ENCODE results near the gene SLC4A1AP. TPM values are rescaled to one million over a fixed set of nuclear protein-coding genes. Genes with fewer than 3 reads are reported as not detected.

SLC4A1AP gene
- total and polyA plus RNA-seq, 10 of the 15 experiments (the other 5 are each of a cell fraction or from before 2014, with no cell fraction given) = 6.5 to 30.1 (median 21.5) TPM

- H3K27ac ChIP-seq (ENCODE audit: control insufficient read depth, insufficient read depth) = no peak overlapping the region
- H3K4me3 ChIP-seq = no peak overlapping the region
- H4K20me1 ChIP-seq (ENCODE audit: control insufficient read depth, insufficient read depth) = no peaks in the 10 kb centered on the region
- TF ChIP-seq JUND (IDR thresholded peaks at IDR 0.05; ENCODE audit: low read depth, low read length) = no peak
- TF ChIP-seq SMAD5 (IDR thresholded peaks at IDR 0.05; ENCODE audit: low read depth) = no peak
- TF ChIP-seq ATF7 (IDR thresholded peaks at IDR 0.05; ENCODE audit: low read depth) = no peak
- TF ChIP-seq PAX8 (IDR thresholded peaks at IDR 0.05) = no peak
- no peak for TF ChIP-seq NR2C2 (IDR thresholded peaks at IDR 0.05; ENCODE audit: borderline replicate concordance, control insufficient read depth, insufficient read length, low read depth)
- TF ChIP-seq CHD2 (IDR thresholded peaks at IDR 0.05; ENCODE audit: borderline replicate concordance, low read depth, low read length) = no peak
- no peak for TF ChIP-seq EZH2 (IDR thresholded peaks at IDR 0.05; ENCODE audit: borderline replicate concordance, control insufficient read depth, low read depth, low read length)
- no peak for TF ChIP-seq RAD51 (IDR thresholded peaks at IDR 0.05)
- no peak for TF ChIP-seq TCF12 (IDR thresholded peaks at IDR 0.05; ENCODE audit: low read depth, low read length)
- TF ChIP-seq IRF4 (IDR thresholded peaks at IDR 0.05; ENCODE audit: low read depth, low read length) = no peak
- TF ChIP-seq, protein P1, sequence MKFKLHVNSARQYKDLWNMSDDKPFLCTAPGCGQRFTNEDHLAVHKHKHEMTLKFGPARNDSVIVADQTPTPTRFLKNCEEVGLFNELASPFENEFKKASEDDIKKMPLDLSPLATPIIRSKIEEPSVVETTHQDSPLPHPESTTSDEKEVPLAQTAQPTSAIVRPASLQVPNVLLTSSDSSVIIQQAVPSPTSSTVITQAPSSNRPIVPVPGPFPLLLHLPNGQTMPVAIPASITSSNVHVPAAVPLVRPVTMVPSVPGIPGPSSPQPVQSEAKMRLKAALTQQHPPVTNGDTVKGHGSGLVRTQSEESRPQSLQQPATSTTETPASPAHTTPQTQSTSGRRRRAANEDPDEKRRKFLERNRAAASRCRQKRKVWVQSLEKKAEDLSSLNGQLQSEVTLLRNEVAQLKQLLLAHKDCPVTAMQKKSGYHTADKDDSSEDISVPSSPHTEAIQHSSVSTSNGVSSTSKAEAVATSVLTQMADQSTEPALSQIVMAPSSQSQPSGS (IDR thresholded peaks at IDR 0.05; ENCODE audit: low read length) = no peak
- no peak for TF ChIP-seq NFYB (IDR thresholded peaks at IDR 0.05; ENCODE audit: insufficient read depth, low read depth, low read length)
- no peak overlapping the region for H2AFZ ChIP-seq (ENCODE audit: control insufficient read depth, low read depth, low read length)
- no TSS peak for BruUV-seq (replicated peaks)
- H3K36me3 ChIP-seq (ENCODE audit: control insufficient read depth in 2 of 2, insufficient read depth in 2 of 2, low read length in 1 of 2) = no peaks in the 10 kb centered on the region
- in situ Hi-C loops (cut with MboI) (no loop called here), intact Hi-C loops (cut with micrococcal nuclease; ENCODE audit: unreplicated experiment) (no loop called here)
- peaks cover 2 to 11% of the 10 kb centered on the region in 2 experiments for H3K27me3 ChIP-seq (replicated peaks in 1 of 2; ENCODE audit: control insufficient read depth in 2 of 2, insufficient read depth in 2 of 2, low read length in 1 of 2)
- ChIA-PET SMC1A (ENCODE audit: uncharacterized antibody, unreplicated experiment) (no interaction called here), CTCF (interaction anchor here (2.4 kb wide), 1 partner anchor 14 kb away, joined by 7 read pairs; no protein-coding TSS in a partner anchor), POLR2A (no interaction called here), RAD21 (ENCODE audit: unreplicated experiment) (no interaction called here)
- WGBS (ENCODE audit: insufficient coverage, insufficient replicate concordance, low lambda C conversion rate, missing lambda C conversion rate) = 35% methylated on average over 7 of the region's 7 CpGs
- DNase-seq (ENCODE audit: low read depth, low spot score) (no peak), FAIRE-seq (no peak), ATAC-seq (no peak)
- H3K79me2 ChIP-seq (ENCODE audit: control insufficient read depth, insufficient read depth, low read length) = no peaks in the 10 kb centered on the region
- no peaks in the 10 kb centered on the region; the same call in 2 of the 3 replicates for H3K9me3 ChIP-seq (replicated peaks; ENCODE audit: control insufficient read depth, insufficient read depth, low read length)
- H3K4me1 ChIP-seq (ENCODE audit: control insufficient read depth, insufficient read depth, low read length) = no peaks in the 10 kb centered on the region
- no peak overlapping the region for H3K9ac ChIP-seq (ENCODE audit: control insufficient read depth, insufficient read depth, low read length)
- H3K4me2 ChIP-seq (ENCODE audit: control insufficient read depth, insufficient read depth) = no peak overlapping the region
Measured at GRCh38 chr2:27737676-27738348, 74.1 kb downstream of the SLC4A1AP start.
